Ureter (tissue), 1 donor: ENCODE results near the gene HIP1. TPM values are rescaled to one million over a fixed set of nuclear protein-coding genes. Genes with fewer than 3 reads are reported as not detected.
"Not testable (repeated sequence)": the region's sequence is repeated elsewhere in the genome, so short reads cannot be mapped to it uniquely, and the experiment has no call there.

ENCODE experiments used
- DNase-seq: peaks from one replicate; pipeline ENCODE4 v3.0.0-alpha.2; 2020; ENCODE audit warnings: low spot score
- total RNA-seq: library from RNA; stranded (reverse); gene quantifications from one replicate; pipeline ENCODE4 v1.2.4, GENCODE V29; 2023
- donor health status: DM: yes; HTN: yes; CAD: no.

Gene HIP1
- total RNA-seq, result 31.6 TPM

- no peak for DNase-seq
Observed at GRCh38 chr7:75738604-75738974, at the start of gene HIP1. TSS of gene HIP1 (minus strand) at chr7:75738941. CDS start at chr7:75738920, 21 bp downstream.

GRCh38 chr7:75788154-75788847, 49.6 kb upstream of the HIP1 start:
- not testable (repeated sequence) for DNase-seq

- DNase-seq, result not testable (repeated sequence)
Observed at GRCh38 chr7:75783058-75783457, 44.3 kb upstream of the HIP1 start.

GRCh38 chr7:75780647-75781273, 42.0 kb upstream of the HIP1 start:
- not testable (repeated sequence) for DNase-seq

GRCh38 chr7:75779516-75779915, 40.8 kb upstream of the HIP1 start:
- not testable (repeated sequence) for DNase-seq

- DNase-seq, result not testable (repeated sequence)
Observed at GRCh38 chr7:75779035-75779434, 40.3 kb upstream of the HIP1 start.

GRCh38 chr7:75776295-75776971, 37.7 kb upstream of the HIP1 start:
- no peak for DNase-seq

GRCh38 chr7:75773958-75774357, 35.2 kb upstream of the HIP1 start:
- not testable (repeated sequence) for DNase-seq

- peak; percentile 56 for DNase-seq
Observed at GRCh38 chr7:75772081-75773077, 33.6 kb upstream of the HIP1 start, which contains the start of gene CCL26. TSS of gene CCL26 (minus strand) at chr7:75772211. CDS start at chr7:75772176, 35 bp downstream.

- no peak for DNase-seq
Observed at GRCh38 chr7:75771224-75771623, 32.5 kb upstream of the HIP1 start.

- no peak for DNase-seq
Observed at GRCh38 chr7:75762350-75762917, 23.7 kb upstream of the HIP1 start.

- not testable (repeated sequence) for DNase-seq
Observed at GRCh38 chr7:75761801-75762200, 23.1 kb upstream of the HIP1 start.

GRCh38 chr7:75758491-75758890, 19.8 kb upstream of the HIP1 start:
- no peak for DNase-seq

- no peak for DNase-seq
Observed at GRCh38 chr7:75757860-75758259, 19.1 kb upstream of the HIP1 start.

GRCh38 chr7:75756991-75757676, 18.4 kb upstream of the HIP1 start:
- DNase-seq, result no peak

- no peak for DNase-seq
Observed at GRCh38 chr7:75756206-75756990, 17.7 kb upstream of the HIP1 start.

GRCh38 chr7:75743455-75743859, 4.7 kb upstream of the HIP1 start:
- no peak for DNase-seq

- peak; percentile 59 for DNase-seq
Observed at GRCh38 chr7:75740846-75741497, 2.2 kb upstream of the HIP1 start.
